OCI-LY3 (cell line): Measurements from ENCODE around the gene WSB2.

Source experiments
- CTCF ChIP-seq: fragments of 200-600, 300-600 bp; sonication (generic); IDR thresholded peaks from 2 replicates; pipeline ENCODE4 v1.5.1; 2014; ENCODE audit warnings: antibody characterized with exemption, low read length, low read depth
- EZH2phosphoT487 ChIP-seq: fragments of 200-600 bp; shearing (Covaris generic); IDR thresholded peaks from 2 replicates; pipeline ENCODE4 v1.6.1; 2018; ENCODE audit warnings: antibody characterized with exemption, mixed run types, low read depth

GRCh38 chr12:118053071-118053985 lies 7.7 kb downstream of the WSB2 start:
- TF ChIP-seq CTCF (no peak), EZH2phosphoT487 (no peak)
